CD1c-positive myeloid dendritic cell (primary cell): ENCODE data around the gene PAX7.

Source experiments
- DNase-seq: peaks from one replicate; pipeline ENCODE4 v3.0.0-alpha.2; 2016; ENCODE audit errors: extremely low spot score

PAX7 gene

DNA sequence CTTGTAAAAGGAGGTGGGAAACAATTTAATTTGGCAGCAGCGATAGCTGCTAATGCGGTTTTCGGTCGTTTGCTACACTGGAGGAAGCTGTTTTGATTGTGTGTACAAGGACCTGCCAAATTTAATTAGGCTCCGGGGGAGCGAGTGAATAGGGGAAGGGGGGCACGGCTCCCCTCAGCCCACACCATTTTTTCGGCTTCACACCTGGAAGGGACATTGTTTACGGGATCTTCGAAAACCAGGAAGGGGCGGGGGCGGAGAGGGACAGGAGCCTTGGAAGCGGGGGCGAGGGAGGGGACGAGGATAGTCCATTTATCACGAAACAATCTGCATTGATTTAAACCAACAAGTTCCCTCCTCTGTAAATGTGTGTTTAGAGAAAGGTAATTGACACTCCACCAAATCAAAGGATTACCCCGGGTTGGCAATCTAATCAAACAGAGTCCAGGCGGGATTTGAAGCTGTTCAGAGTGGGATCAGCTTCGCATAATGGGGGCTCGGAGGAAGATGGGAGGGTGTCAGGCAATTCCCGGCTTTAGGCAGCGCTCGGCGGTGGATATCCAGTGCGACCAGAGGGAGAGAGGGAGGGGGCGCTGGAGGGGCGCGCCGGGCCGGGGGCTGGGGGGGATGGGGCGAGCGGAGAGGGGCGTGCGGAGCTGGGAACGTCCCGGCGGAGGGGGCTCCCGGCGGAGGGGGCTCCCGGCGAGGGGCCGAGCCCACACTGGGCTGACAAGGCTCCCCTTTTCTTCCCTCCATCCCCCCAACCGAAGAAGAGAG is 9.8 kb downstream of the PAX7 start:
- DNase-seq, result no peak

DNA sequence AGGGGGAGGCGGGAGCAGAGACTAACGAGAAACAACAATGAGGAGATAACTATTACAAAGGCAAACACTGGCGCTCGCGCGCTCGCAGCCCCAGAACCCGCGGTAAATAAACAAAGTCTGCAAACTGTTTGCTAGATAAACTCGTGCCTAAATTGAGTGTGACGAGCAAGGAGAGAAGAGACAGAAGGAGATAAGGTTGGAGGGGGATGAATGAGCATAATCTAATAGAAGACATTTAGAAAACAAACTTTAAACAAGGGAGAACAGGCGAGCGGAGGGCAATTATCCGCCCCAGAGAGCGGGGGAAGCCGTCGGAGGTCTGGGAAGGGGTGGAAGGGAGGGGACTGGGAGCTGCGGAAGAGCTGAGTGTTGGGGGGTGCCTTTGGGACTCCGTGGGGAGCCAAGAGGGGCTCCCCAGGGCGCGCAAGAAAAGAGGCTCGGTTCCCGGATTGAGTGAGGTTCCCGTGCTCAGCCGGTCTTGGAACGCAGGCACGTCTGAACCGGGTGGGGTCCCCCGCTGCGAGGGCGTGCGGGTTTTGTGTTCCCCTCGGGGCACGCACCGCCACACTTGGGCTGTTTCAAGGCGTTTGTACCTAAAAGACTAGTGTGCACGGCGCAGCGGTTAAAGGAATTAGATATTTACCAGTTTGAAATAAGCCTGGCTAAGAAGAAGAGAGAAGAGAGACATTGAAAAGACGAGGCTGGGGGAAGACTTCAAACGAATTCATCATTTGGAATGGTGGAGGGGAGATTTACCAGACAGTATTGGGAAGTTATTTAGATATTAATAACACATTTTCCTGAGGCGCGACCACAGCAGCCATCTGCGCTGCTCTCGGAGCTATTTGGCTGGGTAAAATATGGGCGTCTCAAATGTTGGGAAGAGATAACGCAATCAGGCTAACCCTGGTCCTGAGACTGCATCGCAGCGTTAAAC is 10.6 kb downstream of the PAX7 start:
- DNase-seq, result no peak

DNA sequence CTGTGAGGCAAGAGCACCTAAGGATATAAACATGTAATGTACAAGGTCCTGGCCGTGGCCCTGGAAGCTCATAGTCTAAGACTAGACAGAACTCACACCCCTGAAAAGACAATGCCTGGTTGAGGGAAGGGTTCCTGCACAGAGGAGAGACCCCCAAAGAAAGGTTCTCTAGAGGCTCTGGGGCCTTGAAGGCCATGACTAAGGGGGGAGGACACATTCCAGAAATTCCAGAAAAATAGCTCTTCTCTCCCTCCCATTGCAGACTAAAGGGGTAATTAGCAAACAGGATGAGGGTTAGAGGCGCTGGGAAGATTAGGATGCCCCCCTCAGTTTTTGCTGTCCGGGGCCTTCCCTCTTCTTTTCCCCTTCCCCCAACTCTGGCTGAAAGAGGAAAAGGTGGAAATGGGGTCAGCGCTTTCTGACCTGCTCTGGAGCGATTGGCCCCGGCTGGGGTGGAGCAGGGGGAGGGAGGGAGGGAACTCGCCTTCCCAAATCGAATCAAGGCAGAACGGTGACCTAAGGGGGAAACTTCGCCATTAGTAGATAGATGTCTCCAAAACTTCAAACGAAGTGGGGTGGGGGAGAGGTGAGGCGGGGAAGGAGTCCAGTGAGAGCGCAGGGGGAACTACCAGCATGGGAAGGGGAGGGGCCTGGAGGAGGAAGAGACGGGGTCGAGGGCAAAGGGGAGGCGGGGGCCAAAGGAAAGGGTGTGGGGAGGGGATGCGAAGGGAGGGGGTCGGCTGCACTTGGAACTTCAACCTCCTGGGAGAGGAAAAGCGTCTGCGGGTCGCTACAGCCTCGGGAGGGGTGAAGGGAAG is 11.8 kb downstream of the PAX7 start:
- no peak for DNase-seq

GRCh38 chr1:18643154-18644012 is 12.7 kb downstream of the PAX7 start:
- no peak for DNase-seq

DNA sequence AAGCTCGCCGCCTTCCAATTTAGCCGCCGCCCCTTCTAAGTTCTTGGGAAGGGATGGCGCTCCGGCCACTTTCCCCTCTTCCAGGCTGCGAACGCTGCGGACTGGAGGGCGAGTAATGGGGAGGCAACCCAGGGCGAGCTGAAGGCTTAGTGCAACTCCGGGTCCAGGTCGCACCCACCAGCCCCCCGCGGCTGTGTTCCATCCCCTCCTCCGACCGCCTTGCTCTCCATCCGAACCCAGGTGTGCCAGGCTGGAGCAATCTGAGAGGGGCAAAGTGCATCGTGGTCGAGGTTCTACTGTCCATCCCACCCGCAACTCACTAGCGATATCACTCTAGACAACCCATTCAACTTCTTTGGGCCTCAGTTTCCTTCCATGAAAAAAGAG is 13.4 kb downstream of the PAX7 start:
- DNase-seq, result no peak

DNA sequence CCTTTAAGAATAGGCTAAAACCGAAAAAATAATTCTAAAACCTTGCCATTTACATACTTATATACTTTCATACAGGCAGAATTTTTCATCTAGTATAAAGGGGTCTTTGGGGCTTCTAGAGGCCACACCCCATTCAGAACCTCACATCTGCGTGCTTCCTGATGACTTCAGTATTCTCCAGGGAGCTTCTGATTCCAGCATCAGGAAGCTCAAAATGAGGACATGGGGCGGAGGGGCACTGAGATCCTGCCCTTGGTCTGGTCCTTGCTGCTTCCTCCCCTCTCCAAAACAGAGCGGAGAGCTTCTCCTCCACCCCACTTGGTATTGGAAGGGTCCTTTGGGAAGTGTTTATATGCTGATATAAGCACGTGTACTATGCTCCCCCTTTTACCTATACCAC is 13.8 kb downstream of the PAX7 start:
- no peak for DNase-seq

GRCh38 chr1:18644973-18645746 is 14.5 kb downstream of the PAX7 start:
- DNase-seq, result no peak

DNA sequence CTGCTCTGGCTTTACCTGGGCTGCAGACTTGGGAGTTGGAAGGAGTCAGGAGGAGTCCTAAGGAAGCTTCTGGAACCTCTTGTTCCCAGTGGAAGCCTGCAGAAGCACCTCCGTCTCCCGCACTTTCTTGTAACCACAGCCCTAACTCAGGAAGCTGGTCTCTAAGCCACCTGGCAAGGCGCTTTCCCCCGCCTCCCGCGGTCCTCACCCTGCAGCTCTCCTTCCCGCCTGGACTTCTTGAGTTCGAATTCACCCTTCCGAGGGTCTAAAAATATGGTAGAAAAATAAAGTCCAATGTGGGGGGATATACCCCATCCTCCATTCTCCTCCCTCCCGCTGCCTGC is 15.1 kb downstream of the PAX7 start:
- no peak for DNase-seq

- DNase-seq, result no peak
Measured at GRCh38 chr1:18646091-18646785, 15.6 kb downstream of the PAX7 start.

DNA sequence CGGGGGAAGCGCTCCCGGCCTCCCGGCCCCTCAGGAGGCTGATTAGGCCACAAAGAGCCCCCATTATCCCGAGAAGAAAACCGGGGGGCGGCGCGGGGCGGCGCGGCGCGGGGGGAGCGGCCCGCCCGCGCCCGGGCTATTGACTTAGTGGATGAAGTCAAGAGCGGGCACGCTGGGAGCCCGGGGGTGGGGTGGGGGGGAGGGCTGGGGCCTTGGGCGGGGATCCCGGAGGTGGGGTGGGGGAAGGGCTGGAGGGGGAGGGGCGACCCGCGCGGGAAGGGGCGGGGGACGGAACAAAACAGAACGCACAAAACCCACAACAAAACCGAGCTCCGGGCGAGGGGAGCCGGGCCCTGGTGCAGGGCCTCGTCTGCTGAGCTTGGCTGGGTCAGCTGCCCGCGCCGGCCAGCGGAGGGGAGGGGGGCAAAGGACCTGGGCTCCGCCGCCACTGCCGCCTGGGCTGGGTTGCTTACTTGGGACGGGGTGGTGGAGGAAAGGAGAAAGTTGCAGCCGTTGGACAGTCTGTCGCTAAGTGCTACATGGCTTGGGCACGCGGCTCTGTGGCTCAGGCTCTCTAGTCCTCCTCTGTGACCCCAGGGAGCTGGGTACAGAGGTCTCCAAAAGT is 16.3 kb downstream of the PAX7 start:
- DNase-seq, result no peak

- no peak for DNase-seq
Measured at GRCh38 chr1:18647681-18648214, 17.1 kb downstream of the PAX7 start.

DNA sequence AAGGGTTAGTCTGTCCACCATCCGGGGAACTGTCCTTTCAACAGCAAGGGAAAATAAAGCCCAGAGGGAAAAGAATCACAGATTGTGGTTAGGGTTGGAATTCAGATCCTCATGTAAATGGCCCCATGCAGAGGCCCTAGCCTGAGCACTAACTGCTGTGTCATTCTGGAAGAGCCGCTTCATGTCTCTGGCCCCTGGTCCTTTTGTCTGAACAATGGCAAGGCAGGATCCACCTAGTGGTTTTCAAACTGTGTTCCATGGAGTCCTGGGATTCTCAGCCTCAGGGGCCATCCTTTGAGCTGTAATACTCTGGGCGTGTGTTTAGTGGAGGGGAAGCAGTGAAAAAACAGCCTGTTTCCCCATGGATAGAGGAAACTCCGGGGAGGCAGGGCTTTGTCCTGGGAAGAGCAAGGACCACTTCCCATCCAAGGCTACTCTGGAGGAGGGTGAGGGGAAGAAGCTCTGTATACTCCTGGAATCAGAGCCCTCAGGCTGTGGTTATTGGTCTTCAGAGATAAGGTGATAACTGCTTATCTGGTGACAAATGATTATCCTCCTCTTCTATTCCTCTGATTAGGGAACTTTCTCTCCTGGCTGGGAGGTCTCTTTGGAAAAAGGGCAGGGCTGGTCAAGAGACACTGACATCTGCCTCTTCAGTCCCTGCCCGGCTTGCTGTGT is 19.2 kb downstream of the PAX7 start:
- DNase-seq, result no peak

DNA sequence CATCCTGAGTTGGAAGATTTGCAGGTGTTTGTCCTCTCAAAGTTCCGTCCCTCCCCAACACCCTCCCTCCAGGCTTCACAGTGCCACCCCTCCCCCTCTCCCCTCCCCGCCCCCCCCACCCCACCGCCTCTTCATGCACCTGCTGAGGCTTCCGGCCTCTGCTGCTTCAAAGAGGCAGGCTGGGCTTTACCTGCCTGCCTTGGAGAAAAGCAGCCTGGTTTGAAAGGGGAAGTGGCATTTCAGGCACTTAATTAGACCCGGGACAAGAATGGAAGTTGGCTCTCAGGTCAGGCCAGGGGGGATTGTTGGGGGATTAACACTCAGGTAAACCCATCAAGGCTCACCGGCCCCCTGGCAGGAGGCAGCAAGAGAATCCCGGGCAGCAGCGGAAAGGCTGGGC is 21.1 kb downstream of the PAX7 start:
- no peak for DNase-seq

- no peak for DNase-seq
Measured at GRCh38 chr1:18652791-18653190, 22.1 kb downstream of the PAX7 start.

- no peak for DNase-seq
Measured at GRCh38 chr1:18653367-18653766, 22.7 kb downstream of the PAX7 start.

GRCh38 chr1:18653916-18654315 is 23.3 kb downstream of the PAX7 start:
- no peak for DNase-seq

DNA sequence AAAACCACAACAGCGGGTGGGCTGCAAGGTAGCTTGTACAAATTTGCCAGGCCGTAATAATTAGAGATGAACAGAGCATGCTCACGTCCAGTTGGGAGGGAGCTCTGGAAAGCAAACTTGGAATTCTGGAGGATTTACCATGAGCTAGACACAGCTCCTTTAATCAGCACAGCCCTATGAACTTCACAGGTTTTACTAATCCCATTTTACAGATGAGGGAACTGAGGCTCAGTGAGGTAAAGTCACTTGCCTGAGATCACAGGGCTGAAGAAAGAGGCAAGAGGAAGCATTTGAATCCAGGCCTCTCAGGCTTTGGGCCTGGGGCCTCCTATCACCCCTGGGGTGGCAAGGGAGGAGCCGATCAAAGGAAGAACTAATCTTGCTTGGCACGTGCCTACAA is 24.0 kb downstream of the PAX7 start:
- no peak for DNase-seq

- no peak for DNase-seq
Measured at GRCh38 chr1:18657506-18658201, 27.0 kb downstream of the PAX7 start.
